Skeletal muscle tissue (tissue), 4 donors: ENCODE results near the gene DKK3. TPM values are rescaled to one million over a fixed set of nuclear protein-coding genes. Genes with fewer than 3 reads are reported as not detected.

Experiments used
- H3K27ac ChIP-seq: one replicate; pipeline ENCODE4 v1.7.0; 2013; ENCODE audit warnings: mild to moderate bottlenecking, low read depth, low read length, inconsistent platforms
- H3K27me3 ChIP-seq, 3 donors: one replicate each; pipeline ENCODE4 v1.7.0; 2013; ENCODE audit warnings: low read length in 3 of 3; ENCODE audit not compliant: control insufficient read depth in 3 of 3, insufficient read depth in 3 of 3
- H3K36me3 ChIP-seq, 3 donors: one replicate each; pipeline ENCODE4 v1.7.0; 2013; ENCODE audit warnings: low read length in 3 of 3; ENCODE audit not compliant: control insufficient read depth in 3 of 3, insufficient read depth in 3 of 3
- H3K4me1 ChIP-seq, 3 donors: one replicate each; pipeline ENCODE4 v1.7.0; 2013; ENCODE audit warnings: low read length in 3 of 3, mild to moderate bottlenecking in 3 of 3; ENCODE audit not compliant: control insufficient read depth in 3 of 3, insufficient read depth in 3 of 3
- H3K4me3 ChIP-seq, 3 donors: one replicate each; pipeline ENCODE4 v1.7.0; 2013; ENCODE audit warnings: low read length in 3 of 3
- H3K9ac ChIP-seq, 3 donors: one replicate each; pipeline ENCODE4 v1.7.0; 2013; ENCODE audit warnings: low read length in 3 of 3, mild to moderate bottlenecking in 3 of 3, moderate library complexity in 2 of 3, low read depth in 1 of 3
- H3K9me3 ChIP-seq, 3 donors: one replicate each; pipeline ENCODE4 v1.7.0; 2013; ENCODE audit warnings: low read length in 3 of 3; ENCODE audit not compliant: control insufficient read depth in 3 of 3
- total RNA-seq: library from RNA; depleted of rRNA; stranded (reverse); fragments of >200 nt; gene quantifications from one replicate; pipeline ENCODE4 v1.2.3, GENCODE V29; 2014
- donor health status: Osteomylitis.

Gene DKK3
- total RNA-seq, 1 donor from 2014 or later, result 56.4 TPM

DNA sequence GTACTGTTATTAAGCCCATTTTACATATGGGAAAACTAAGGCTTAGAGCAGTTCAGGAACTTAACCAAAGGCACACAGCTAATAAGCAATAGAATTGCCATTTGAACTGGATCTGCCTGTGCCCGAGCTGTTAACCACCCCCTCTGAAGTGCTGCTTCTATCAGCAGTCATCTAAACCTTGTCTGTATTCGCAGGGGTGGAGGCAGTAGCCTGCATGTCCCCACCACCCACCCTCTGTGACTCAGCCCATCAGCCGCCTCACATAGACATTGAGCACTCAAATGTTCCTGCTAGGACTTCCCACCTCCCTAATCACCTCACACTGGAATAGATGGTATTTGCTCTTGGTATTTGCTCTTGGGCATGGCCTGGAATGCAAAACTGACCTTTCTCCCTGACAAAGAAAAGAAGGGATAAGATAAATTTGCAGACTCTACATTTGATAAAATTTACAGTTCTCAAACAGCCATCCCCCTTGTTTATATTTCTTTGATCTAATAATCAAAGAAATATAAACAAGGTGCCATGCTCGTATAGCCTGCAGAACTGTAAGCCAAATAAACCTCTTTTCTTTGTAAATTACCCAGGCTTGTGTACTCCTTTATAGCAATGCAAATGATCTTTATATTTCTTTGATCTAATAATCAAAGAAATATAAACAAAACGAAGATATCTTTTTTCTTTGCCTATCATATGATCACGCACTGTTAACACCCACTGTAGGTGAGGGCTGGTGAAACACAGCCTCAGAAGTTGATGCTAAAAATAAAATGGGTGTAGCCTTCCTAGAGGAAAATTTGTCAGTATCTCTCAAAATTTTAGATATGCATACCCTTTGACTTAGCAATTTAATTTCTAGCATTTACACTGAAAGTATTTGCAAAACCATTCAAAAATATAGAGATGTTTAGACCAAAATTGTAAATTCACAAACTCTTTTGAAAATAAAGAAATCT lies 15.9 kb downstream of the DKK3 start:
- H3K4me1 ChIP-seq, result peaks cover 0 to 3% (median 3%) of the 10 kb centered on the region in 3 donors
- peaks cover 0 to 2% (median 0%) of the 10 kb centered on the region in 3 donors for H3K9me3 ChIP-seq
- no peak overlapping the region for H3K4me3 ChIP-seq
- no peak overlapping the region for H3K27ac ChIP-seq
- H3K36me3 ChIP-seq, result no peaks in the 10 kb centered on the region
- H3K27me3 ChIP-seq, result peaks cover 0 to 8% (median 4%) of the 10 kb centered on the region in 3 donors
- H3K9ac ChIP-seq, result no peak overlapping the region

- Histone ChIP-seq H3K9me3 (peaks cover 0 to 2% (median 0%) of the 10 kb centered on the region in 3 donors), H3K36me3 (no peaks in the 10 kb centered on the region), H3K27me3 (no peaks in the 10 kb centered on the region), H3K4me1 (peaks cover 0 to 3% (median 3%) of the 10 kb centered on the region in 3 donors), H3K9ac (no peak overlapping the region), H3K4me3 (no peak overlapping the region), H3K27ac (no peak overlapping the region)
These were observed 18.4 kb downstream of the DKK3 start for GRCh38 chr11:11989774-11990744.

DNA sequence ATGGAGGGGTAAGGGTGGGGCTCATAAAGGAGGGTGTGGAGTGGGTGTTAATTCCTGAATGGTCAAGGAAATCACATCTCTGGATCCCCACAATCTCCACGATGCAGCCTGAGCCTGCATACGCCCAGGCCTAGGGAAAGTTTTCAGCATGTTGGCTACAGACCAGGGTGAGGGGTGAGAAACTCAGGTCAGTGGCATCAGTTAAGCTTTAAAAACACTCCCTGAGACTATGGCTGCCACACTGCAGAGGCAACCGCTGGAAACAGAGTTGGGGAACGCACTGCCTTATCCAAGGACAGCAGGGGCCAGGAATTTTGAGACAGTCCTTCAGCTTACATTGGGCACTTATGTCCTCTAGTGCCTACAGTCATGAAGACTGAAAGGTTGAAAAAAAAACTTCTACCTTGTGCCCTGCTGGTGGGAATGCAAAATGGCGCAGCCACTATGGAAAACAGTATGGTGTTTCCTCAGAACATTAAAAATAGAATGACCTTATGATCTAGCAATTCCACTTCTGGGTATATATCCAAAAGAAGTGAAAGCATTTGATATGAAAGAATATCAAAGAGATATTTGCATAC lies 19.7 kb downstream of the DKK3 start:
- Histone ChIP-seq H3K4me1 (peaks cover 0 to 5% (median 3%) of the 10 kb centered on the region in 3 donors), H3K4me3 (no peak overlapping the region), H3K9me3 (peaks cover 0 to 2% (median 0%) of the 10 kb centered on the region in 3 donors), H3K9ac (no peak overlapping the region), H3K27me3 (no peaks in the 10 kb centered on the region), H3K36me3 (no peaks in the 10 kb centered on the region), H3K27ac (no peak overlapping the region)

- Histone ChIP-seq H3K27ac (no peak overlapping the region), H3K27me3 (no peaks in the 10 kb centered on the region), H3K9me3 (peaks cover 0 to 2% (median 0%) of the 10 kb centered on the region in 3 donors), H3K4me3 (no peak overlapping the region), H3K4me1 (peaks cover 3 to 7% (median 5%) of the 10 kb centered on the region in 3 donors), H3K9ac (no peak overlapping the region), H3K36me3 (no peaks in the 10 kb centered on the region)
These were observed 20.3 kb downstream of the DKK3 start for GRCh38 chr11:11988099-11988651.

DNA sequence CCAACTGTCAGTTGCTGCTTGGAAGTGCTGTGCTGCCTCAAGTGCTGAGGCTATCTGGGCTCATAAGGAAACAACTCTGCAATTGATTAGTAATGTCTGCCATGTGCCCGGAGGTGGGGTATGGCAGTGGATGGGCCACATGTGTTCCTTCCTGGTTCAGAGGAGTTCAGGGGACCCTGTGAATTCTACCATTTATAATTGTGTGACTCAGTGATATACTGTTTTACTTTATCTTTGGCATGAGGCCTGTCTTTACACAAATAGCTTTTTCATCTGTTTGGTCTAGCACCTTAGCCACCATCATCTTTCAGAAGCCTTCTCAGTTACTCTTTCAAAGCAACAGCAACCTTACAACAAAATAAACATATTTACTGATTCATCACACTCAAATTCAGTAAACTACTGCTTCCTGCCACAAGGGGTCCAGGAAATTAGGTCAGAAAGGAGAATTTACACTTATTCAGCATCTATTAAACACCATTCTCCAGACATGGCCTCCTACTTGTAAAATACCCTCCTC lies 20.9 kb downstream of the DKK3 start:
- Histone ChIP-seq H3K4me3 (no peak overlapping the region), H3K9me3 (peaks cover 0 to 2% (median 0%) of the 10 kb centered on the region in 3 donors), H3K9ac (no peak overlapping the region), H3K36me3 (no peaks in the 10 kb centered on the region), H3K27me3 (no peaks in the 10 kb centered on the region), H3K4me1 (peaks cover 5 to 9% (median 7%) of the 10 kb centered on the region in 3 donors), H3K27ac (no peak overlapping the region)

GRCh38 chr11:11985954-11986949 lies 22.2 kb downstream of the DKK3 start:
- Histone ChIP-seq H3K9ac (no peak overlapping the region), H3K27ac (no peak overlapping the region)

DNA sequence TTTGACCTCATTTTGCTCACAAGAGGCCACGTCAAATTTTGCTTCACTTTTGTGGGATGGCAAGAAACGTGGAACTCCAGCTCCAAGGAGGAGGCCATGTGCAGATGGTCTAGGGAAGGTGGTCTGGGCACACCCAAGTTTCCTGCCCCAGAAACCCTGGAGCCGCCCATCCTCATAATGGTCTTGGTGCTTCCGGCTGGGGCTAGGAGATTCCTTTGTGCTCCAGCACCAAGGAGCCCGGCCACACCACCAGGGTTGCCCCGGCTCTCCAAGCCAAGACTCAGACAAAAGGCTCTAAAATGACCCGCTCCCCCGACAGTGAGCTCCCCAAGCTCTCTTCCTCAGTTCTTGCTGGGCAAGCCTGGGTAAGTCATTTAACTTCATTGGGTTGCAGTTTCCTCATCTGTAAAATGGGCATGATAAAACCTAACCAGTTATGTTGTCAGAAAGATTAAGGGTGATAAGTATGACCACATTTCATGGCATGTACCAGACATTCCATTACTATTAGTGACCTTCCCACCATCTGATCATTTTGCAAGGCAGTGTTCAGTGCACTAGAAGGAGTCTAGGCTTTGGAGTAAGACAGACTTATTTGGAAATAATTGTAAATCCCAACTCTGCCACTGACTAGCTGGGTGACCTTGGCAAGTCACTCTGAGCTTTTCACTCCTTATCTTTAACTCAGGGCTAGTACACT lies 23.3 kb downstream of the DKK3 start:
- Histone ChIP-seq H3K27me3 (no peaks in the 10 kb centered on the region), H3K27ac (no peak overlapping the region), H3K36me3 (no peaks in the 10 kb centered on the region), H3K9me3 (no peaks in the 10 kb centered on the region), H3K4me1 (peaks cover 9 to 12% (median 11%) of the 10 kb centered on the region in 3 donors), H3K4me3 (no peak overlapping the region), H3K9ac (no peak overlapping the region)

More at GRCh38 chr11:11985954-11986949, 22.2 kb downstream of the DKK3 start:
- Histone ChIP-seq H3K36me3 (no peaks in the 10 kb centered on the region), H3K27me3 (no peaks in the 10 kb centered on the region), H3K9me3 (peaks cover 0 to 2% (median 0%) of the 10 kb centered on the region in 3 donors), H3K4me3 (no peak overlapping the region), H3K4me1 (peaks cover 8 to 11% (median 9%) of the 10 kb centered on the region in 3 donors)

- Histone ChIP-seq H3K9me3 (no peaks in the 10 kb centered on the region), H3K27ac (no peak overlapping the region), H3K27me3 (no peaks in the 10 kb centered on the region), H3K4me3 (no peak overlapping the region), H3K9ac (no peak overlapping the region), H3K36me3 (no peaks in the 10 kb centered on the region), H3K4me1 (peaks cover 13 to 15% (median 14%) of the 10 kb centered on the region in 3 donors)
These were observed 23.9 kb downstream of the DKK3 start for GRCh38 chr11:11984563-11984962.
